Endothelial cell of umbilical vein (primary cell): Measurements from ENCODE around the gene CD320. TPM values are rescaled to one million over a fixed set of nuclear protein-coding genes. Genes with fewer than 3 reads are reported as not detected.

Experiments
- BruUV-seq: library from RNA; stranded (reverse); fragments of 400-500 nt; replicated peaks from 2 replicates; lab custom pipeline; 2021; lab: Mats Ljungman, UMichigan
- CTCF ChIA-PET: fragments of 300-600, 350-600 bp; sonication (Branson Sonifier 250); formaldehyde crosslinking; loops from one replicate; lab custom pipeline; 2021; ENCODE audit warnings: antibody characterized with exemption, inconsistent platforms; lab: Charles Lee
- POLR2A ChIA-PET: fragments of 300-600, 350-600 bp; sonication (Branson Sonifier 250); formaldehyde crosslinking; loops from one replicate; lab custom pipeline; 2021; ENCODE audit warnings: antibody characterized with exemption, inconsistent platforms; lab: Charles Lee
- DNase-seq: peaks from one replicate; pipeline ENCODE4 v3.0.0-alpha.2; 2011; ENCODE audit warnings: low read depth, low spot score
- FAIRE-seq: peaks from 2 replicates; lab custom pipeline; 2011; peaks lifted over from hg19 to GRCh38; lab: Jason Lieb, UNC
- H2AFZ ChIP-seq: 2 replicates; pipeline ENCODE4 v1.6.0; 2012; ENCODE audit warnings: low read depth, low read length, control low read depth, inconsistent platforms
- H3K27ac ChIP-seq: 2 replicates; pipeline ENCODE4 v1.5.1; 2011; ENCODE audit warnings: low read depth, mild to moderate bottlenecking, control low read depth, low read length, moderate library complexity; ENCODE audit not compliant: insufficient read depth
- H3K27me3 ChIP-seq, 2 experiments: 2 replicates each; pipeline versions ENCODE4 v1.6.0 to v1.6.1; 2011; ENCODE audit warnings: low read length in 2 of 2, mixed read lengths in 1 of 2; ENCODE audit not compliant: control insufficient read depth in 2 of 2, insufficient read depth in 2 of 2
- H3K36me3 ChIP-seq, 2 experiments: 2 replicates in 1 of 2; 3 replicates in 1 of 2; pipeline ENCODE4 v1.5.1; 2011; ENCODE audit warnings: low read length in 2 of 2, mild to moderate bottlenecking in 1 of 2, moderate library complexity in 1 of 2; ENCODE audit not compliant: control insufficient read depth in 2 of 2, insufficient read depth in 2 of 2; ENCODE audit errors: extremely low read depth in 1 of 2
- H3K4me1 ChIP-seq: 3 replicates; pipeline ENCODE4 v1.5.1; 2011; ENCODE audit warnings: mild to moderate bottlenecking, low read length; ENCODE audit not compliant: control insufficient read depth, insufficient read depth; ENCODE audit errors: extremely low read depth
- H3K4me2 ChIP-seq: 2 replicates; pipeline ENCODE4 v1.6.1; 2011; ENCODE audit warnings: low read length, control low read depth, mixed read lengths; ENCODE audit not compliant: insufficient read depth
- H3K4me3 ChIP-seq, 3 experiments: fragments of 200-600 bp in 1 of 3; sonication (generic), shearing (Covaris generic) in 1 of 3; replicated peaks in 1 of 3; 2 replicates each; pipeline ENCODE4 v1.5.1; 2011 to 2016; ENCODE audit warnings: control low read depth in 3 of 3, low read length in 3 of 3, mild to moderate bottlenecking in 2 of 3, inconsistent platforms in 1 of 3, low read depth in 1 of 3, moderate library complexity in 1 of 3; ENCODE audit not compliant: insufficient read depth in 1 of 3
- H3K79me2 ChIP-seq: 2 replicates; pipeline ENCODE4 v1.6.0; 2012; ENCODE audit warnings: low read length, inconsistent platforms; ENCODE audit not compliant: control insufficient read depth, insufficient read depth
- H3K9ac ChIP-seq: replicated peaks from 2 replicates; pipeline ENCODE3; 2011; ENCODE audit warnings: low read length, control low read depth; ENCODE audit not compliant: insufficient read depth; ENCODE audit errors: extremely low read depth
- H3K9me1 ChIP-seq: replicated peaks from 3 replicates; pipeline ENCODE4 v1.6.0; 2011; ENCODE audit warnings: mild to moderate bottlenecking, low read length; ENCODE audit not compliant: control insufficient read depth, insufficient read depth; ENCODE audit errors: extremely low read depth
- H3K9me3 ChIP-seq: replicated peaks from 2 replicates; pipeline ENCODE4 v1.5.1; 2012; ENCODE audit warnings: low read length, inconsistent platforms; ENCODE audit not compliant: control insufficient read depth, insufficient read depth
- H4K20me1 ChIP-seq: replicated peaks from 2 replicates; pipeline ENCODE3; 2011; ENCODE audit warnings: mild to moderate bottlenecking, low read length; ENCODE audit not compliant: control insufficient read depth, insufficient read depth; ENCODE audit errors: extremely low read depth
- CTCF ChIP-seq, 2 donors: IDR thresholded peaks; 1 replicate in 1 of 2; 2 replicates in 1 of 2; pipeline ENCODE4 v1.5.1; 2011; ENCODE audit warnings: low read length in 2 of 2, mild to moderate bottlenecking in 2 of 2, moderate library complexity in 2 of 2, control low read depth in 1 of 2, inconsistent platforms in 1 of 2, low read depth in 1 of 2; ENCODE audit not compliant: insufficient read depth in 1 of 2; ENCODE audit errors: extremely low read depth in 1 of 2
- EZH2 ChIP-seq: IDR thresholded peaks from 2 replicates; pipeline ENCODE4 v1.6.1; 2012; ENCODE audit warnings: borderline replicate concordance, low read depth, mild to moderate bottlenecking, moderate library complexity, low read length, inconsistent platforms; ENCODE audit not compliant: severe bottlenecking
- FOS ChIP-seq: IDR thresholded peaks from 2 replicates; pipeline ENCODE4 v1.6.1; 2011; ENCODE audit warnings: mild to moderate bottlenecking, low read length, moderate library complexity, borderline replicate concordance; ENCODE audit not compliant: insufficient read depth
- GATA2 ChIP-seq: IDR thresholded peaks from 2 replicates; pipeline ENCODE4 v1.7.0; 2011; ENCODE audit warnings: low read depth, mild to moderate bottlenecking, moderate library complexity, mixed read lengths, low read length; ENCODE audit not compliant: insufficient read length, insufficient read depth
- JUN ChIP-seq: IDR thresholded peaks from 2 replicates; pipeline ENCODE4 v1.6.1; 2011; ENCODE audit warnings: borderline replicate concordance, low read depth; ENCODE audit not compliant: insufficient read length, insufficient read depth
- POLR2A ChIP-seq: IDR thresholded peaks from 2 replicates; pipeline ENCODE4 v1.6.1; 2012; ENCODE audit warnings: low read depth, mild to moderate bottlenecking, control low read depth, low read length
- POLR2AphosphoS5 ChIP-seq: IDR thresholded peaks from 2 replicates; pipeline ENCODE4 v1.6.1; 2012; ENCODE audit warnings: low read depth, mild to moderate bottlenecking, control low read depth, low read length, moderate library complexity; ENCODE audit not compliant: insufficient read depth
- dilution Hi-C: fragments of 300-500 bp; cut with MboI; formaldehyde crosslinking; loops from one replicate; pipeline ENCODE4 v1.15.0; 2019; ENCODE audit warnings: low sequenced_read_pairs; ENCODE audit not compliant: extremely low pct_ligation_motif_present
- intact Hi-C: fragments of 100-400 bp; cut with micrococcal nuclease; formaldehyde crosslinking; loops from one replicate; pipeline ENCODE4 v1.10.0; 2022
- polyA plus RNA-seq, 4 experiments: library from polyadenylated mRNA; depleted of rRNA in 3 of 4; stranded (reverse) in 3 of 4; unstranded in 1 of 4; fragments of >200 nt; gene quantifications; 2 replicates each; pipeline versions ENCODE4 v1.2.1 to v1.2.3, GENCODE V29; 2011 to 2012; ENCODE audit warnings: missing spikeins in 1 of 4
- total RNA-seq: library from RNA; stranded (reverse); gene quantifications from 2 replicates; pipeline ENCODE4 v1.2.3, GENCODE V29; 2021

CD320 gene
- total and polyA plus RNA-seq, 2 donors (not counting 3 experiments of a cell fraction or from before 2014, with no cell fraction given) = 84.9 to 190 TPM

- intact Hi-C loops (no loop called here), dilution Hi-C loops (no loop called here)
- no peak overlapping the region for H2AFZ ChIP-seq
- no peaks in the 10 kb centered on the region for H3K9me1 ChIP-seq
- DNase-seq (no peak), FAIRE-seq (no peak)
- H3K27me3 ChIP-seq = no peaks in the 10 kb centered on the region
- no peaks in the 10 kb centered on the region for H4K20me1 ChIP-seq
- no peaks in the 10 kb centered on the region for H3K9me3 ChIP-seq
- no peak overlapping the region for H3K9ac ChIP-seq
- H3K79me2 ChIP-seq = no peaks in the 10 kb centered on the region
- no peaks in the 10 kb centered on the region for H3K36me3 ChIP-seq
- no peak overlapping the region for H3K4me2 ChIP-seq
- TF ChIP-seq POLR2AphosphoS5 (no peak), GATA2 (no peak), POLR2A (no peak), JUN (no peak), FOS (no peak), EZH2 (no peak), CTCF (IDR thresholded peaks at IDR 0.05; ENCODE audit: extremely low read depth in 1 of 2, insufficient read depth in 1 of 2, low read depth in 1 of 2, low read length in 2 of 2) (no peak)
- POLR2A ChIA-PET = no interaction called here
- CTCF ChIA-PET = interaction anchor here (1.2 to 9.2 kb wide), 3 partner anchors 11 to 313 kb away, joined by 4 to 101 read pairs (median 4); partner anchors contain the start of gene TIMM44
- H3K4me3 ChIP-seq = no peak overlapping the region
- no TSS peak for BruUV-seq
- H3K4me1 ChIP-seq = no peaks in the 10 kb centered on the region
- no peak overlapping the region for H3K27ac ChIP-seq
Measured at GRCh38 chr19:8257052-8257443, 51.1 kb downstream of the CD320 start.
